Trophoblast cell (in vitro differentiated cells and primary cell): ENCODE data around the gene ADARB2.

Experiments
- DNase-seq, 2 donors: peaks; one replicate each; pipeline ENCODE4 v3.0.0-alpha.2; 2016
- H2AFZ ChIP-seq: 2 replicates; pipeline ENCODE4 v1.6.1; 2013; ENCODE audit warnings: low read length, moderate library complexity, mild to moderate bottlenecking; ENCODE audit not compliant: insufficient read depth, poor library complexity
- H2AK5ac ChIP-seq: 2 replicates; pipeline ENCODE4 v1.6.1; 2013; ENCODE audit warnings: mild to moderate bottlenecking, low read length
- H2BK120ac ChIP-seq: 2 replicates; pipeline ENCODE4 v1.6.1; 2013; ENCODE audit warnings: low read length, mild to moderate bottlenecking, moderate library complexity; ENCODE audit not compliant: insufficient read depth, poor library complexity
- H2BK12ac ChIP-seq: 2 replicates; pipeline ENCODE4 v1.6.1; 2013; ENCODE audit warnings: mild to moderate bottlenecking, low read length, moderate library complexity
- H2BK5ac ChIP-seq: 2 replicates; pipeline ENCODE4 v1.6.1; 2013; ENCODE audit warnings: low read length, low read depth, moderate library complexity, mild to moderate bottlenecking; ENCODE audit not compliant: poor library complexity
- H3K14ac ChIP-seq: 2 replicates; pipeline ENCODE4 v1.6.1; 2013; ENCODE audit warnings: mild to moderate bottlenecking, low read length
- H3K18ac ChIP-seq: 2 replicates; pipeline ENCODE4 v1.6.1; 2013; ENCODE audit warnings: mild to moderate bottlenecking, low read length
- H3K23ac ChIP-seq: 2 replicates; pipeline ENCODE4 v1.6.1; 2013; ENCODE audit warnings: low read length
- H3K27ac ChIP-seq: 2 replicates; pipeline ENCODE4 v1.5.1; 2013; ENCODE audit warnings: low read depth, mild to moderate bottlenecking, inconsistent platforms, low read length, moderate library complexity
- H3K27me3 ChIP-seq: 2 replicates; pipeline ENCODE4 v1.6.1; 2013; ENCODE audit warnings: inconsistent platforms, mild to moderate bottlenecking, low read length, moderate library complexity; ENCODE audit not compliant: insufficient read depth
- H3K36me3 ChIP-seq, 2 experiments: 1 replicate in 1 of 2; 2 replicates in 1 of 2; pipeline ENCODE4 v1.6.1; 2013; ENCODE audit warnings: low read length in 2 of 2, mild to moderate bottlenecking in 2 of 2, moderate library complexity in 1 of 2; ENCODE audit not compliant: insufficient read depth in 2 of 2, control insufficient read depth in 1 of 2
- H3K4ac ChIP-seq: 2 replicates; pipeline ENCODE4 v1.6.1; 2013; ENCODE audit warnings: low read depth, mild to moderate bottlenecking, low read length, moderate library complexity
- H3K4me1 ChIP-seq, 2 experiments: 1 replicate in 1 of 2; 2 replicates in 1 of 2; pipeline ENCODE4 v1.6.1; 2013; ENCODE audit warnings: low read length in 2 of 2, mild to moderate bottlenecking in 2 of 2, moderate library complexity in 1 of 2; ENCODE audit not compliant: insufficient read depth in 2 of 2, control insufficient read depth in 1 of 2
- H3K4me2 ChIP-seq: 2 replicates; pipeline ENCODE4 v1.6.1; 2013; ENCODE audit warnings: inconsistent platforms, mild to moderate bottlenecking, low read length, moderate library complexity
- H3K4me3 ChIP-seq: 2 replicates; pipeline ENCODE4 v1.5.1; 2013; ENCODE audit warnings: mild to moderate bottlenecking, low read depth, low read length, inconsistent platforms
- H3K79me1 ChIP-seq: one replicate; pipeline ENCODE4 v1.6.1; 2013; ENCODE audit warnings: low read length
- H3K79me2 ChIP-seq: 2 replicates; pipeline ENCODE4 v1.6.1; 2013; ENCODE audit warnings: low read length, mild to moderate bottlenecking; ENCODE audit not compliant: control insufficient read depth, insufficient read depth, poor library complexity
- H3K9ac ChIP-seq: 2 replicates; pipeline ENCODE4 v1.6.1; 2013; ENCODE audit warnings: mild to moderate bottlenecking, low read length
- H3K9me3 ChIP-seq: 2 replicates; pipeline ENCODE4 v1.6.1; 2013; ENCODE audit warnings: low read depth, mild to moderate bottlenecking, control low read depth, inconsistent platforms, low read length; ENCODE audit not compliant: insufficient read depth
- H4K12ac ChIP-seq: 2 replicates; pipeline ENCODE4 v1.6.1; 2013; ENCODE audit warnings: low read depth, mild to moderate bottlenecking, low read length, moderate library complexity
- H4K8ac ChIP-seq: 2 replicates; pipeline ENCODE4 v1.6.1; 2013; ENCODE audit warnings: low read depth, mild to moderate bottlenecking, low read length, moderate library complexity
- H4K91ac ChIP-seq: one replicate; pipeline ENCODE4 v1.6.1; 2013; ENCODE audit warnings: low read depth, mild to moderate bottlenecking, low read length, moderate library complexity
- WGBS: extraction: QIAGEN DNeasy Blood & Tissue Kit; methylation state at CpG from one replicate; pipeline ENCODE4 v1.1.7; 2013; ENCODE audit warnings: missing lambda C conversion rate; ENCODE audit not compliant: insufficient read length, insufficient coverage; ENCODE audit errors: extremely low coverage; 5-methylcytosine and 5-hydroxymethylcytosine counted together

Gene ADARB2

DNA sequence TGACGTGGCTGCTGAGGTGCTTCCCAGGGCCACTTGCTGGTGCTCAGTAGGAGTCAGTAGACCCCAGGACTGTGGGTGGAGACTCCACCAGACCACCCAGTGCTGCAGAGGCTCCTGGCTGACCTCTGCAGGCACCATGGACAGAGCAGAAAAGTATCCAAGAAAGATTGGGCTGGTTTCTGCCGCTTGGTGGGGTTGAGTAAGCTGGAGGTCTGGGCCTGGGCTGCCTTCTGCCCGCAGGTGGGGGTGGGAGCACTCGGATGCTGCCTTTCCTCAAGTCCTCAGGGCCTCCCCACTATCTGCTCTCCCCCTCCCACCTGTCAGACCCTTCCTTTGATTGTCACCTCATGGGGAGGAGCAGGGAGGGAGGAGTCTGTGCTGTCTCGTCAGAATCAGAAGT lies 589.5 kb downstream of the ADARB2 start:
- H3K14ac ChIP-seq: no peak overlapping the region
- no peak overlapping the region for H4K8ac ChIP-seq
- H3K36me3 ChIP-seq: no peaks in the 10 kb centered on the region
- no peak overlapping the region for H2AK5ac ChIP-seq
- H3K9me3 ChIP-seq: peaks cover 10% of the 10 kb centered on the region
- no peak overlapping the region for H3K4ac ChIP-seq
- H3K27ac ChIP-seq: no peak overlapping the region
- no peak overlapping the region for H3K18ac ChIP-seq
- H3K79me2 ChIP-seq: no peaks in the 10 kb centered on the region
- H2BK120ac ChIP-seq: no peak overlapping the region
- no peaks in the 10 kb centered on the region for H3K27me3 ChIP-seq
- H3K4me3 ChIP-seq: no peak overlapping the region
- no peak overlapping the region for H3K9ac ChIP-seq
- no peak overlapping the region for H2BK12ac ChIP-seq
- no peaks in the 10 kb centered on the region for H3K4me1 ChIP-seq
- no peaks in the 10 kb centered on the region for H3K79me1 ChIP-seq
- H3K23ac ChIP-seq: no peak overlapping the region
- H4K12ac ChIP-seq: no peak overlapping the region
- H2AFZ ChIP-seq: no peak overlapping the region
- no peak overlapping the region for H4K91ac ChIP-seq
- no CpG with 5 or more reads among the region's 5 CpGs for WGBS
- no peak overlapping the region for H3K4me2 ChIP-seq
- DNase-seq: no peak
- no peak overlapping the region for H2BK5ac ChIP-seq

DNA sequence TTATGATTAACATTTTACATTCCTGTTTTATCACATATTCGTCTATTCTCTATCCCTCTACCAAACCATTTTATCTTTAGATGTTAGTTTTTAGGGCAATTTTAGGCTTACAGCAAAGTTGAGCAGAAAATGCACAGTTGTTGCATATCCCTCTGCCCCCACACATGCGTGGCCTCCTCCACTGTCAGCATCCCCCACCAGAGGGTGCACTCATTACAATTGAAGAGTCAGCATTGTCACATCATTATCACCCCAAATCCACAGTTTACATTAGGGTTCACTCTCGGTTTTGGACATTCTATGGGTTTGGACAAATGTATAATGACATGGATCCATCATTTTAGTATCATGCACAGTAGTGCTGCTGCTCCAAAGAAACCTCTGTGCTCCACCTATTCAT lies 594.7 kb downstream of the ADARB2 start:
- H2BK120ac ChIP-seq: no peak overlapping the region
- 100% methylated on average over 1 of the region's 3 CpGs for WGBS
- no peak for DNase-seq
- peaks cover 7% of the 10 kb centered on the region for H3K9me3 ChIP-seq
- no peak overlapping the region for H2BK5ac ChIP-seq
- no peaks in the 10 kb centered on the region for H3K79me2 ChIP-seq
- H3K4me3 ChIP-seq: no peak overlapping the region
- H4K8ac ChIP-seq: no peak overlapping the region
- no peak overlapping the region for H4K12ac ChIP-seq
- no peak overlapping the region for H3K14ac ChIP-seq
- no peak overlapping the region for H2BK12ac ChIP-seq
- H3K18ac ChIP-seq: no peak overlapping the region
- H3K36me3 ChIP-seq: no peaks in the 10 kb centered on the region
- no peak overlapping the region for H3K27ac ChIP-seq
- H4K91ac ChIP-seq: no peak overlapping the region
- H2AK5ac ChIP-seq: no peak overlapping the region
- no peak overlapping the region for H2AFZ ChIP-seq
- no peaks in the 10 kb centered on the region for H3K79me1 ChIP-seq
- H3K27me3 ChIP-seq: no peaks in the 10 kb centered on the region
- H3K4me1 ChIP-seq: no peaks in the 10 kb centered on the region
- no peak overlapping the region for H3K23ac ChIP-seq
- H3K4me2 ChIP-seq: no peak overlapping the region
- H3K4ac ChIP-seq: no peak overlapping the region
- H3K9ac ChIP-seq: no peak overlapping the region

DNA sequence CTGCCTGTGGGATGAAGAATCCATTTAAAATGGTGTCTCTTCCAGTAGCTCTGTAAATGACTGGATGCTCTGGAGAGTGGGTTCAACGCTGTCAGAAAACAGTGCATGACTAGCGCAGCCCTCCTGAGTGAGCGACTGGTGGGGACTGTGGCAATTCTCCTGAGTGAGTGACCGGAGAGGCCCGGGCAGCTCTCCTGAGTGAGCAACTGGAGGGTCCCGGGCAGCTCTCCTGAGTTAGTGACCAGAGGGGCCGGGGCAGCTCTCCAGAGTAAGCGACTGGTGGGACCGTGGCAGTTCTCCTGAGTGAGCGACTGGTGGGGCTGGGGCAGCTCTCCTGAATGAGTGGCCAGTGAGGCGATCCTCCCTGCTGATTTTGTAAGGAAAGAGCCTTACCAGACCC lies 595.6 kb downstream of the ADARB2 start:
- Histone ChIP-seq H3K27me3 (no peaks in the 10 kb centered on the region), H3K14ac (no peak overlapping the region), H3K36me3 (no peaks in the 10 kb centered on the region), H2BK12ac (no peak overlapping the region), H4K8ac (no peak overlapping the region), H3K4me1 (no peaks in the 10 kb centered on the region), H2AFZ (no peak overlapping the region), H2BK120ac (no peak overlapping the region), H3K79me2 (no peaks in the 10 kb centered on the region), H3K18ac (no peak overlapping the region), H3K4me2 (no peak overlapping the region), H3K79me1 (no peaks in the 10 kb centered on the region), H3K23ac (no peak overlapping the region), H3K9ac (no peak overlapping the region), H2AK5ac (no peak overlapping the region), H3K4me3 (no peak overlapping the region), H4K12ac (no peak overlapping the region), H3K4ac (no peak overlapping the region), H3K9me3 (peaks cover 2% of the 10 kb centered on the region), H4K91ac (no peak overlapping the region), H2BK5ac (no peak overlapping the region), H3K27ac (no peak overlapping the region)
- WGBS: no CpG with 5 or more reads among the region's 11 CpGs
- DNase-seq: no peak

DNA sequence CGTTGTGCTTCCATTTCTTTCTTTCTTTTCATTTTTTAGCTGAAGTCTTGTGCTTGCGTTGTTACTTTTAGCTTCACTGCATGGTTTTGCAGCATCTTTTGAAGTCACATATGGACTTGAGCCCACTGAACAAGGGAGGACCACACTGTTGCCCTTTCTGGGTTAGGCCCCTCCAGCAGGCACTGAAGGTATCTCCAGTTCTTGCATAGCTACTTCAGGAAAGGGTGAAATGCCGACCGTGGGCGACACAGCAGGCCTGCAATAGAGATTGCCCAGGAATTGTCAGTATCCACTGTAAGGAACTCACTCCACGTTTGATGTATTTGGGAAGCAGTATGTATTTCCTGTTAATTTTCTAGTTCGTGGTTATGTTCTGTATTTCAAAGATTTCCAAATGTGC lies 596.1 kb downstream of the ADARB2 start:
- no peak overlapping the region for H3K27ac ChIP-seq
- WGBS: no CpG with 5 or more reads among the region's 7 CpGs
- no peak overlapping the region for H2AFZ ChIP-seq
- no peak overlapping the region for H3K4me3 ChIP-seq
- H2BK120ac ChIP-seq: no peak overlapping the region
- no peaks in the 10 kb centered on the region for H3K27me3 ChIP-seq
- H3K36me3 ChIP-seq: no peaks in the 10 kb centered on the region
- no peak for DNase-seq
- no peak overlapping the region for H2BK5ac ChIP-seq
- peaks cover 2% of the 10 kb centered on the region for H3K9me3 ChIP-seq
- H3K79me1 ChIP-seq: no peaks in the 10 kb centered on the region
- H3K23ac ChIP-seq: no peak overlapping the region
- no peaks in the 10 kb centered on the region for H3K4me1 ChIP-seq
- H3K79me2 ChIP-seq: no peaks in the 10 kb centered on the region
- no peak overlapping the region for H3K4me2 ChIP-seq
- no peak overlapping the region for H3K14ac ChIP-seq
- no peak overlapping the region for H3K18ac ChIP-seq
- H4K91ac ChIP-seq: no peak overlapping the region
- H4K8ac ChIP-seq: no peak overlapping the region
- H4K12ac ChIP-seq: no peak overlapping the region
- no peak overlapping the region for H2AK5ac ChIP-seq
- no peak overlapping the region for H3K9ac ChIP-seq
- H2BK12ac ChIP-seq: no peak overlapping the region
- H3K4ac ChIP-seq: no peak overlapping the region
